ENCODE data around the gene PRAF2. TPM values are rescaled to one million over a fixed set of nuclear protein-coding genes. Genes with fewer than 3 reads are reported as not detected.

PRAF2 gene
- total and polyA plus RNA-seq, 4 donors = 30.8 to 54.3 (median 38.9) TPM

- no peak for ATAC-seq (ENCODE audit: low FRiP score)
- H3K27me3 ChIP-seq (ENCODE audit: control insufficient read depth in 1 of 2, insufficient read depth in 2 of 2, low read length in 1 of 2) = no peaks in the 10 kb centered on the region
- intact Hi-C loops (cut with DNase I) = no loop called here
- H3K27ac ChIP-seq (ENCODE audit: low read depth in 1 of 2, low read length in 2 of 2) = no peak overlapping the region
- no peaks in the 10 kb centered on the region for H3K9me3 ChIP-seq (ENCODE audit: control insufficient read depth, low read length)
- H3K36me3 ChIP-seq (ENCODE audit: control insufficient read depth in 1 of 2, insufficient read depth in 2 of 2, low read length in 1 of 2) = no peaks in the 10 kb centered on the region
- DNase-seq = no peak
- no peaks in the 10 kb centered on the region for H3K4me1 ChIP-seq (ENCODE audit: control insufficient read depth in 1 of 2, insufficient read depth in 2 of 2, low read length in 2 of 2)
- 70 to 81% methylated on average over 10 of the region's 10 CpGs for WGBS, 2 donors
- no peak overlapping the region for H3K4me3 ChIP-seq (ENCODE audit: low read length in 2 of 2)
Measured at GRCh38 chrX:49059681-49060085, 14.1 kb downstream of the PRAF2 start.

GRCh38 chrX:49059201-49059600, 14.6 kb downstream of the PRAF2 start:
- Histone ChIP-seq H3K27ac (ENCODE audit: low read depth in 1 of 2, low read length in 2 of 2) (no peak overlapping the region), H3K4me3 (ENCODE audit: low read length in 2 of 2) (no peak overlapping the region), H3K9me3 (ENCODE audit: control insufficient read depth, low read length) (no peaks in the 10 kb centered on the region), H3K4me1 (ENCODE audit: control insufficient read depth in 1 of 2, insufficient read depth in 2 of 2, low read length in 2 of 2) (no peaks in the 10 kb centered on the region), H3K36me3 (ENCODE audit: control insufficient read depth in 1 of 2, insufficient read depth in 2 of 2, low read length in 1 of 2) (no peaks in the 10 kb centered on the region), H3K27me3 (ENCODE audit: control insufficient read depth in 1 of 2, insufficient read depth in 2 of 2, low read length in 1 of 2) (no peaks in the 10 kb centered on the region)
- intact Hi-C loops (cut with DNase I) = no loop called here
- 45 to 54% methylated on average over 6 of the region's 6 CpGs for WGBS, 2 donors
- ATAC-seq (ENCODE audit: low FRiP score) (no peak), DNase-seq (no peak)

- Histone ChIP-seq H3K9me3 (ENCODE audit: control insufficient read depth, low read length) (no peaks in the 10 kb centered on the region), H3K4me1 (ENCODE audit: control insufficient read depth in 1 of 2, insufficient read depth in 2 of 2, low read length in 2 of 2) (no peaks in the 10 kb centered on the region), H3K27ac (ENCODE audit: low read depth in 1 of 2, low read length in 2 of 2) (no peak within 1 kb of the TSS), H3K36me3 (ENCODE audit: control insufficient read depth in 1 of 2, insufficient read depth in 2 of 2, low read length in 1 of 2) (no peaks in the 10 kb centered on the region), H3K4me3 (ENCODE audit: low read length in 2 of 2) (no peak within 1 kb of the TSS), H3K27me3 (ENCODE audit: control insufficient read depth in 1 of 2, insufficient read depth in 2 of 2, low read length in 1 of 2) (no peaks in the 10 kb centered on the region)
- 54 to 55% methylated on average over 5 of the region's 5 CpGs for WGBS, 2 donors
- DNase-seq (no peak), ATAC-seq (ENCODE audit: low FRiP score) (no peak)
- intact Hi-C loops (cut with DNase I) = no loop called here
Measured at GRCh38 chrX:49058794-49059193, 15.0 kb downstream of the PRAF2 start, which contains the start of gene CCDC120. CCDC120 (plus strand) TSS chrX:49058999; CDS start chrX:49062042, 3,043 bp downstream.

- 79 to 89% methylated on average over 5 of the region's 5 CpGs for WGBS, 2 donors
Measured at GRCh38 chrX:49054073-49054762, 19.6 kb downstream of the PRAF2 start.

GRCh38 chrX:49053223-49054072, 20.4 kb downstream of the PRAF2 start:
- intact Hi-C loops (cut with DNase I) = no loop called here
- Histone ChIP-seq H3K9me3 (ENCODE audit: control insufficient read depth, low read length) (no peaks in the 10 kb centered on the region), H3K4me3 (ENCODE audit: low read length in 2 of 2) (peak overlapping the region; percentile 39 to 98), H3K36me3 (ENCODE audit: control insufficient read depth in 1 of 2, insufficient read depth in 2 of 2, low read length in 1 of 2) (no peaks in the 10 kb centered on the region), H3K4me1 (ENCODE audit: control insufficient read depth in 1 of 2, insufficient read depth in 2 of 2, low read length in 2 of 2) (no peaks in the 10 kb centered on the region), H3K27ac (ENCODE audit: low read depth in 1 of 2, low read length in 2 of 2) (peak overlapping the region in 1 of 2 donors; percentile 73), H3K27me3 (ENCODE audit: control insufficient read depth in 1 of 2, insufficient read depth in 2 of 2, low read length in 1 of 2) (no peaks in the 10 kb centered on the region)
- WGBS, 2 donors = 1 to 39% methylated on average over 47 to 79 of the region's 79 CpGs
- DNase-seq = peak; percentile 70 to 89
- peak; percentile 63 for ATAC-seq (ENCODE audit: low FRiP score)

More at GRCh38 chrX:49054073-49054762, 19.6 kb downstream of the PRAF2 start:
- Histone ChIP-seq H3K4me1 (ENCODE audit: control insufficient read depth in 1 of 2, insufficient read depth in 2 of 2, low read length in 2 of 2) (no peaks in the 10 kb centered on the region), H3K9me3 (ENCODE audit: control insufficient read depth, low read length) (no peaks in the 10 kb centered on the region), H3K27ac (ENCODE audit: low read depth in 1 of 2, low read length in 2 of 2) (peak overlapping the region in 1 of 2 donors; percentile 48), H3K27me3 (ENCODE audit: control insufficient read depth in 1 of 2, insufficient read depth in 2 of 2, low read length in 1 of 2) (no peaks in the 10 kb centered on the region), H3K4me3 (ENCODE audit: low read length in 2 of 2) (peak overlapping the region; percentile 39 to 98), H3K36me3 (ENCODE audit: control insufficient read depth in 1 of 2, insufficient read depth in 2 of 2, low read length in 1 of 2) (no peaks in the 10 kb centered on the region)
- intact Hi-C loops (cut with DNase I) = no loop called here
- ATAC-seq (ENCODE audit: low FRiP score) (peak; percentile 4), DNase-seq (no peak)

- H3K4me1 ChIP-seq (ENCODE audit: control insufficient read depth in 1 of 2, insufficient read depth in 2 of 2, low read length in 2 of 2) = no peaks in the 10 kb centered on the region
- H3K27me3 ChIP-seq (ENCODE audit: control insufficient read depth in 1 of 2, insufficient read depth in 2 of 2, low read length in 1 of 2) = no peaks in the 10 kb centered on the region
- 13 to 33% methylated on average over 13 of the region's 13 CpGs for WGBS, 2 donors
- ATAC-seq (ENCODE audit: low FRiP score) = no peak
- H3K4me3 ChIP-seq (ENCODE audit: low read length in 2 of 2) = no peak overlapping the region
- intact Hi-C loops (cut with DNase I) = loop anchor here in 1 of 2 donors (5.0 kb wide), 2 partner anchors 42 to 87 kb away; partner anchors contain the start of genes GRIPAP1 and OTUD5
- no peaks in the 10 kb centered on the region for H3K9me3 ChIP-seq (ENCODE audit: control insufficient read depth, low read length)
- DNase-seq = no peak
- H3K36me3 ChIP-seq (ENCODE audit: control insufficient read depth in 1 of 2, insufficient read depth in 2 of 2, low read length in 1 of 2) = peaks cover 0 to 5% of the 10 kb centered on the region in 2 donors
- peak overlapping the region in 1 of 2 donors; percentile 68 for H3K27ac ChIP-seq (ENCODE audit: low read depth in 1 of 2, low read length in 2 of 2)
Measured at GRCh38 chrX:49043987-49044281, 29.9 kb downstream of the PRAF2 start.

- Histone ChIP-seq H3K4me3 (ENCODE audit: low read length in 2 of 2) (peak within 1 kb of the TSS; percentile 32 to 77), H3K27me3 (ENCODE audit: control insufficient read depth in 1 of 2, insufficient read depth in 2 of 2, low read length in 1 of 2) (no peaks in the 10 kb centered on the region), H3K27ac (ENCODE audit: low read depth in 1 of 2, low read length in 2 of 2) (peak within 1 kb of the TSS; percentile 50 to 93), H3K4me1 (ENCODE audit: control insufficient read depth in 1 of 2, insufficient read depth in 2 of 2, low read length in 2 of 2) (no peaks in the 10 kb centered on the region), H3K36me3 (ENCODE audit: control insufficient read depth in 1 of 2, insufficient read depth in 2 of 2, low read length in 1 of 2) (peaks cover 0 to 6% of the 10 kb centered on the region in 2 donors), H3K9me3 (ENCODE audit: control insufficient read depth, low read length) (no peaks in the 10 kb centered on the region)
- ATAC-seq (ENCODE audit: low FRiP score) = peak; percentile 93
- WGBS, 2 donors = 0 to 35% methylated on average over 53 to 67 of the region's 67 CpGs
- DNase-seq = peak; percentile 98 to 99
- intact Hi-C loops (cut with DNase I) = loop anchor here in 1 of 2 donors (5.0 kb wide), 2 partner anchors 41 to 86 kb away; partner anchors contain the start of genes GRIPAP1 and OTUD5
Measured at GRCh38 chrX:49043220-49043986, 30.4 kb downstream of the PRAF2 start, which contains the start of gene TFE3. TFE3 (minus strand) TSS chrX:49043357; CDS start chrX:49043226, 131 bp downstream.

GRCh38 chrX:49042581-49043219, 31.1 kb downstream of the PRAF2 start:
- WGBS, 2 donors = 1 to 36% methylated on average over 29 of the region's 29 CpGs
- peak in 1 of 2 donors; percentile 75 for DNase-seq
- no peak for ATAC-seq (ENCODE audit: low FRiP score)

More at GRCh38 chrX:49042581-49043219, 31.1 kb downstream of the PRAF2 start:
- peak overlapping the region; percentile 50 to 93 for H3K27ac ChIP-seq (ENCODE audit: low read depth in 1 of 2, low read length in 2 of 2)
- no peaks in the 10 kb centered on the region for H3K4me1 ChIP-seq (ENCODE audit: control insufficient read depth in 1 of 2, insufficient read depth in 2 of 2, low read length in 2 of 2)
- peaks cover 0 to 11% of the 10 kb centered on the region in 2 donors for H3K36me3 ChIP-seq (ENCODE audit: control insufficient read depth in 1 of 2, insufficient read depth in 2 of 2, low read length in 1 of 2)
- no peaks in the 10 kb centered on the region for H3K9me3 ChIP-seq (ENCODE audit: control insufficient read depth, low read length)
- no peaks in the 10 kb centered on the region for H3K27me3 ChIP-seq (ENCODE audit: control insufficient read depth in 1 of 2, insufficient read depth in 2 of 2, low read length in 1 of 2)
- H3K4me3 ChIP-seq (ENCODE audit: low read length in 2 of 2) = peak overlapping the region; percentile 32 to 77
- intact Hi-C loops (cut with DNase I) = loop anchor here in 1 of 2 donors (5.0 kb wide), 2 partner anchors 40 to 85 kb away; partner anchors contain the start of genes GRIPAP1 and OTUD5
